ENCODE results near the gene KCNC3. TPM values are rescaled to one million over a fixed set of nuclear protein-coding genes. Genes with fewer than 3 reads are reported as not detected.

KCNC3 gene
- total RNA-seq, 2 donors from 2014 or later: 8.6 to 10.7 TPM

GRCh38 chr19:50359328-50359818, 30.2 kb upstream of the KCNC3 start:
- Histone ChIP-seq H3K4me1 (ENCODE audit: control insufficient read depth, insufficient read depth, low read length) (no peaks in the 10 kb centered on the region), H3K36me3 (ENCODE audit: control insufficient read depth, insufficient read depth, low read length) (no peaks in the 10 kb centered on the region), H3K9ac (ENCODE audit: extremely low read depth, low read length, poor library complexity, severe bottlenecking) (no peak overlapping the region), H3K27me3 (ENCODE audit: control insufficient read depth, insufficient read depth, low read length, poor library complexity, severe bottlenecking) (no peaks in the 10 kb centered on the region), H3K4me3 (ENCODE audit: low read length) (no peak overlapping the region), H3K9me3 (ENCODE audit: control insufficient read depth, low read length) (no peaks in the 10 kb centered on the region), H3K27ac (ENCODE audit: low read depth, low read length) (no peak overlapping the region)
- Mint-ChIP-seq H3K9me3 (no peaks in the 10 kb centered on the region), H3K27ac (no peak overlapping the region), H3K27me3 (ENCODE audit: insufficient read depth) (peaks cover 2% of the 10 kb centered on the region), H3K36me3 (ENCODE audit: low read depth) (no peaks in the 10 kb centered on the region), H3K4me1 (peaks cover 16% of the 10 kb centered on the region), H3K4me3 (no peak overlapping the region)
- DNase-seq: no peak
- no peak for TF ChIP-seq CTCF (conservative IDR thresholded peaks at IDR 0.05)
- 87 to 88% methylated on average over 6 to 11 of the region's 11 CpGs for WGBS, 2 experiments (ENCODE audit: insufficient coverage in 1 of 2, insufficient read length in 1 of 2)

- Histone ChIP-seq H3K27ac (ENCODE audit: low read depth, low read length) (no peak overlapping the region), H3K36me3 (ENCODE audit: control insufficient read depth, insufficient read depth, low read length) (no peaks in the 10 kb centered on the region), H3K4me1 (ENCODE audit: control insufficient read depth, insufficient read depth, low read length) (no peaks in the 10 kb centered on the region), H3K9me3 (ENCODE audit: control insufficient read depth, low read length) (no peaks in the 10 kb centered on the region), H3K27me3 (ENCODE audit: control insufficient read depth, insufficient read depth, low read length, poor library complexity, severe bottlenecking) (no peaks in the 10 kb centered on the region), H3K9ac (ENCODE audit: extremely low read depth, low read length, poor library complexity, severe bottlenecking) (no peak overlapping the region), H3K4me3 (ENCODE audit: low read length) (no peak overlapping the region)
- Mint-ChIP-seq H3K36me3 (ENCODE audit: low read depth) (no peaks in the 10 kb centered on the region), H3K27ac (no peak overlapping the region), H3K9me3 (no peaks in the 10 kb centered on the region), H3K4me1 (peaks cover 16% of the 10 kb centered on the region), H3K4me3 (no peak overlapping the region), H3K27me3 (ENCODE audit: insufficient read depth) (peaks cover 2% of the 10 kb centered on the region)
- DNase-seq: no peak
- TF ChIP-seq CTCF (conservative IDR thresholded peaks at IDR 0.05): no peak
- WGBS, 2 experiments (ENCODE audit: insufficient coverage in 1 of 2, insufficient read length in 1 of 2): 92 to 98% methylated on average over 45 to 54 of the region's 54 CpGs
These were observed 29.5 kb upstream of the KCNC3 start for GRCh38 chr19:50358483-50359327.

- H3K4me3 Mint-ChIP-seq: no peak overlapping the region
- 65 to 71% methylated on average over 29 to 54 of the region's 54 CpGs for WGBS, 2 experiments (ENCODE audit: insufficient coverage in 1 of 2, insufficient read length in 1 of 2)
- Histone ChIP-seq H3K36me3 (ENCODE audit: control insufficient read depth, insufficient read depth, low read length) (no peaks in the 10 kb centered on the region), H3K27me3 (ENCODE audit: control insufficient read depth, insufficient read depth, low read length, poor library complexity, severe bottlenecking) (no peaks in the 10 kb centered on the region), H3K4me3 (ENCODE audit: low read length) (no peak overlapping the region), H3K27ac (ENCODE audit: low read depth, low read length) (no peak overlapping the region), H3K9me3 (ENCODE audit: control insufficient read depth, low read length) (no peaks in the 10 kb centered on the region), H3K9ac (ENCODE audit: extremely low read depth, low read length, poor library complexity, severe bottlenecking) (no peak overlapping the region), H3K4me1 (ENCODE audit: control insufficient read depth, insufficient read depth, low read length) (no peaks in the 10 kb centered on the region)
- H3K36me3 Mint-ChIP-seq (ENCODE audit: low read depth): no peaks in the 10 kb centered on the region
- H3K9me3 Mint-ChIP-seq: no peaks in the 10 kb centered on the region
- peak; percentile 94 for TF ChIP-seq CTCF (conservative IDR thresholded peaks at IDR 0.05)
- peaks cover 2% of the 10 kb centered on the region for H3K27me3 Mint-ChIP-seq (ENCODE audit: insufficient read depth)
- DNase-seq: peak; percentile 93
- H3K27ac Mint-ChIP-seq: no peak overlapping the region
- peaks cover 8% of the 10 kb centered on the region for H3K4me1 Mint-ChIP-seq
These were observed 28.3 kb upstream of the KCNC3 start for GRCh38 chr19:50357178-50358100.

Measured in endodermal cell (in vitro differentiated cells).